ENCODE data around the gene SRD5A1.

DNA sequence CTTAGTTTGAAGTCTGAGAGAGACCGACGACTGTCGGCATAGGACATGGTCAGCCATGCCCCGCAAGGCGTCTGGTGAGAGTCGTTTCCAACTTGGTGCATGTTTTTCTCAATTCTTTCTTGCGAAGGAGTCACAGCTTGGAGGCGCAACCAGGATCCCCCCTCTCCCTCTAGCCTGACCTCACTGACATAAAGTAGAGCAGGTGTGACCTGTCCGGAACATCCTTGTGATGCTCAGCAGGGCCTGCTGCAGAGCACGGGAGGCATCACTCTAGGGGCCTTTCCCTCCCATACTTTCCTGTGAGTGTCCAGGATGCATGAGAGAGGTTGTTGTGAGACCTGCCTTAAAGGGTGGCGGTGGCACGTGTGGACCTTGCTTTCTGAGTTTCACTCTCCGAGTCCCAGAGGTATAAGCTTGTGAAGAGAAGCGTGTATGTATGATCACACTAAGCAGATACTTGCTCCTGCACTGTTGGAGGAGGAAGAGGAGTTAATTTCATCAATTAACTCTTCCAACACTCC is 85.0 kb downstream of the SRD5A1 start:
- no peak for TF ChIP-seq TAF1 (IDR thresholded peaks at IDR 0.05; ENCODE audit: low read depth, low read length)
- TF ChIP-seq POLR2A (IDR thresholded peaks at IDR 0.05; ENCODE audit: low read depth, low read length) = no peak
- TF ChIP-seq POLR2AphosphoS5 (IDR thresholded peaks at IDR 0.05; ENCODE audit: low read depth, low read length) = no peak
- TF ChIP-seq POU2F2 (IDR thresholded peaks at IDR 0.05; ENCODE audit: low read depth, low read length) = no peak

All from GM12891 (cell line).